Gastroesophageal sphincter (tissue), 3 donors: Measurements from ENCODE around the gene AGRP.

Experiments
- CTCF ChIP-seq, 4 experiments: fragments of 200-600 bp in 2 of 4; fragments of 450-650 bp in 2 of 4; sonication (generic) in 1 of 4; IDR thresholded peaks; one replicate each; pipeline ENCODE4 v1.5.1; 2017 to 2019; ENCODE audit warnings: antibody characterized with exemption in 4 of 4, mild to moderate bottlenecking in 2 of 4, moderate library complexity in 2 of 4
- EP300 ChIP-seq: sonication (generic); formaldehyde crosslinking; IDR thresholded peaks from one replicate; pipeline ENCODE4 v1.6.1; 2017; ENCODE audit warnings: antibody characterized with exemption, mild to moderate bottlenecking
- POLR2A ChIP-seq, 2 donors: fragments of 450-650 bp; IDR thresholded peaks; one replicate each; pipeline ENCODE4 v1.6.1; 2017; ENCODE audit warnings: antibody characterized with exemption in 2 of 2, mild to moderate bottlenecking in 2 of 2, moderate library complexity in 1 of 2

- TF ChIP-seq CTCF (IDR thresholded peaks at IDR 0.05): no peak
- TF ChIP-seq EP300: no peak
- no peak for TF ChIP-seq POLR2A (IDR thresholded peaks at IDR 0.05)
These were observed 25.7 kb upstream of the AGRP start for GRCh38 chr16:67509016-67509415.
